ENCODE data around the gene FIZ1. TPM values are rescaled to one million over a fixed set of nuclear protein-coding genes. Genes with fewer than 3 reads are reported as not detected.

The FIZ1 gene
- total and polyA plus RNA-seq, 2 donors from 2014 or later = 11.9 to 17.9 TPM

DNA sequence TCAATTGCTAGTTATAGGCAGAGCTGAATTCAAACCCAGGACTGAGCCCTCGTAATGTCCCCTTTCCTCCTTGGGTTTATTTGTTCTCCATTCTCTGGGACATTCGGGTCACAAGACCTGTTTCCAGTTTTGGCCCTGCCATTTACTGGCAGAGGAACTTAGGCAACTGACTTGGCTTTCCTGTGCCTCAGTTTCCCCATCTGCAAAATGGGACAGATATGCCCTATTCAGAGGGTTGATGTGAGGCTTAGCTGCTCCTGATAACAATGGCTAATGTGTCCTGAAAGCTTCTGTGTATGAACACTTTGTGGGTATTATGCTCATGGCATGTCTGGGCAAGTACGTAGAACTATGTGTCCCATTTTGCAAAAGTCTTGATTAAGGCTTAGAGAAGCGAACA, 1.8 kb upstream of the FIZ1 start:
- Histone ChIP-seq H3K27ac (ENCODE audit: low read depth in 2 of 2, low read length in 2 of 2) (peak overlapping the region in 1 of 2 donors; percentile 99), H3K36me3 (ENCODE audit: control insufficient read depth in 2 of 3, insufficient read depth in 3 of 3, low read length in 3 of 3) (peaks cover 0 to 3% (median 0%) of the 10 kb centered on the region in 3 donors), H3K9me3 (ENCODE audit: control insufficient read depth in 2 of 3, insufficient read depth in 1 of 3, low read length in 3 of 3) (no peaks in the 10 kb centered on the region), H3K4me3 (ENCODE audit: low read length in 3 of 3) (peak overlapping the region; percentile 5 to 98 (median 68)), H3K27me3 (ENCODE audit: control insufficient read depth, insufficient read depth, low read length) (no peaks in the 10 kb centered on the region), H3K4me1 (ENCODE audit: control insufficient read depth in 2 of 3, insufficient read depth in 2 of 3, low read depth in 1 of 3, low read length in 3 of 3) (peaks cover 0 to 11% (median 3%) of the 10 kb centered on the region in 3 donors), H3K9ac (ENCODE audit: low read length in 3 of 3) (peak overlapping the region; percentile 37 to 77 (median 48))
- intact Hi-C loops (cut with DNase I) = no loop called here
- FAIRE-seq (no peak), DNase-seq (peak in 1 of 5 donors; percentile 57)
- TF ChIP-seq CTCF (IDR thresholded peaks at IDR 0.05; ENCODE audit: borderline replicate concordance, extremely low read depth, insufficient read depth) = no peak

- DNase-seq (peak in 1 of 5 donors; percentile 72), FAIRE-seq (no peak)
- H3K9ac ChIP-seq (ENCODE audit: low read length in 3 of 3) = peak overlapping the region; percentile 37 to 77 (median 48)
- H3K27me3 ChIP-seq (ENCODE audit: control insufficient read depth, insufficient read depth, low read length) = no peaks in the 10 kb centered on the region
- H3K4me1 ChIP-seq (ENCODE audit: control insufficient read depth in 2 of 3, insufficient read depth in 2 of 3, low read depth in 1 of 3, low read length in 3 of 3) = peaks cover 0 to 11% (median 3%) of the 10 kb centered on the region in 3 donors
- no peak for TF ChIP-seq CTCF (IDR thresholded peaks at IDR 0.05; ENCODE audit: borderline replicate concordance, extremely low read depth, insufficient read depth)
- peak overlapping the region; percentile 85 to 99 for H3K27ac ChIP-seq (ENCODE audit: low read depth in 2 of 2, low read length in 2 of 2)
- no peaks in the 10 kb centered on the region for H3K9me3 ChIP-seq (ENCODE audit: control insufficient read depth in 2 of 3, insufficient read depth in 1 of 3, low read length in 3 of 3)
- H3K4me3 ChIP-seq (ENCODE audit: low read length in 3 of 3) = peak overlapping the region; percentile 56 to 98 (median 68)
- intact Hi-C loops (cut with DNase I) = no loop called here
- peaks cover 0 to 3% (median 0%) of the 10 kb centered on the region in 3 donors for H3K36me3 ChIP-seq (ENCODE audit: control insufficient read depth in 2 of 3, insufficient read depth in 3 of 3, low read length in 3 of 3)
These were observed 1.3 kb upstream of the FIZ1 start for GRCh38 chr19:55600662-55601028.

GRCh38 chr19:55599842-55600661, 735 bp upstream of the FIZ1 start, which contains the start of gene ZNF524:
ZNF524 (plus strand) TSS chr19:55600288; CDS start chr19:55602113, 1,825 bp downstream.
- DNase-seq (peak; percentile 92 to 98 (median 96)), FAIRE-seq (no peak)
- Histone ChIP-seq H3K4me3 (ENCODE audit: low read length in 3 of 3) (peak within 1 kb of the TSS; percentile 85 to 99 (median 98)), H3K9ac (ENCODE audit: low read length in 3 of 3) (peak within 1 kb of the TSS; percentile 48 to 98 (median 97)), H3K9me3 (ENCODE audit: control insufficient read depth in 2 of 3, insufficient read depth in 1 of 3, low read length in 3 of 3) (no peaks in the 10 kb centered on the region), H3K4me1 (ENCODE audit: control insufficient read depth in 2 of 3, insufficient read depth in 2 of 3, low read depth in 1 of 3, low read length in 3 of 3) (peaks cover 0 to 11% (median 3%) of the 10 kb centered on the region in 3 donors), H3K27ac (ENCODE audit: low read depth in 2 of 2, low read length in 2 of 2) (peak within 1 kb of the TSS; percentile 98 to 99), H3K27me3 (ENCODE audit: control insufficient read depth, insufficient read depth, low read length) (no peaks in the 10 kb centered on the region), H3K36me3 (ENCODE audit: control insufficient read depth in 2 of 3, insufficient read depth in 3 of 3, low read length in 3 of 3) (peaks cover 0 to 5% (median 3%) of the 10 kb centered on the region in 3 donors)
- no peak for TF ChIP-seq CTCF (IDR thresholded peaks at IDR 0.05; ENCODE audit: borderline replicate concordance, extremely low read depth, insufficient read depth)
- intact Hi-C loops (cut with DNase I) = no loop called here
